ENCODE data around the gene FARP1.

DNA sequence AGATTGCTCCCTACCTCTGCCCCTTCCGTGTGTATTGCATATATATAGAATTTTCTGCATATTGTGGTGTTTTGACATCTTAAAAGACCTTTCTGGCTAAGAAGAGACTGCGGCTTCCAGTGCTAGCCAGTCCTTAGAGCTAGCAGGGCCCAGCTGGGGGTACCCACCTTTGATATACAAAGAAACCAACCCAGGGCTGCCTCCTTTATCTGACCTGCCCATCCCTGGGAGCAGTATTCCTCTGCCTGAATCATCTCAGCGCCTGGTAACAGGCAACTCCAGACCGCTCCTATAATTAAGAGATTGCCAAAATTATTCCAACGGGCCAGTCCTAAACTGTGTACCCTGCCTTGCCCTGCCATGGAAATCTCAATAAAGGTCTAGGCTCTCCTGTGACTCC, 220.4 kb downstream of the FARP1 start:
- TF ChIP-seq ZNF112 (tag by site-specific recombination; IDR thresholded peaks at IDR 0.05), result no peak
- no peak for TF ChIP-seq ZNF645 (tag by site-specific recombination; IDR thresholded peaks at IDR 0.05)
- TF ChIP-seq, protein P1, sequence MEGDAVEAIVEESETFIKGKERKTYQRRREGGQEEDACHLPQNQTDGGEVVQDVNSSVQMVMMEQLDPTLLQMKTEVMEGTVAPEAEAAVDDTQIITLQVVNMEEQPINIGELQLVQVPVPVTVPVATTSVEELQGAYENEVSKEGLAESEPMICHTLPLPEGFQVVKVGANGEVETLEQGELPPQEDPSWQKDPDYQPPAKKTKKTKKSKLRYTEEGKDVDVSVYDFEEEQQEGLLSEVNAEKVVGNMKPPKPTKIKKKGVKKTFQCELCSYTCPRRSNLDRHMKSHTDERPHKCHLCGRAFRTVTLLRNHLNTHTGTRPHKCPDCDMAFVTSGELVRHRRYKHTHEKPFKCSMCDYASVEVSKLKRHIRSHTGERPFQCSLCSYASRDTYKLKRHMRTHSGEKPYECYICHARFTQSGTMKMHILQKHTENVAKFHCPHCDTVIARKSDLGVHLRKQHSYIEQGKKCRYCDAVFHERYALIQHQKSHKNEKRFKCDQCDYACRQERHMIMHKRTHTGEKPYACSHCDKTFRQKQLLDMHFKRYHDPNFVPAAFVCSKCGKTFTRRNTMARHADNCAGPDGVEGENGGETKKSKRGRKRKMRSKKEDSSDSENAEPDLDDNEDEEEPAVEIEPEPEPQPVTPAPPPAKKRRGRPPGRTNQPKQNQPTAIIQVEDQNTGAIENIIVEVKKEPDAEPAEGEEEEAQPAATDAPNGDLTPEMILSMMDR (tag by site-specific recombination; IDR thresholded peaks at IDR 0.05), result no peak
- TF ChIP-seq ZNF76 (tag by site-specific recombination; IDR thresholded peaks at IDR 0.05; ENCODE audit: borderline replicate concordance, low read depth), result no peak
